ENCODE measurements around the gene DOLK. TPM values are rescaled to one million over a fixed set of nuclear protein-coding genes. Genes with fewer than 3 reads are reported as not detected.

Gene DOLK
- total RNA-seq, 1 experiment from 2014 or later: 23.2 TPM

- DNase-seq (ENCODE audit: low spot score): no peak
- intact Hi-C loops (cut with micrococcal nuclease; ENCODE audit: unreplicated experiment): loop anchor here (2.0 to 5.0 kb wide), 2 partner anchors 77 to 197 kb away; no protein-coding TSS in a partner anchor
- H3K27ac ChIP-seq (ENCODE audit: low read depth, low read length, poor library complexity, severe bottlenecking): no peak overlapping the region
- no TSS peak for BruUV-seq (replicated peaks)
- TF ChIP-seq EZH2 (IDR thresholded peaks at IDR 0.05; ENCODE audit: borderline replicate concordance, low read depth, low read length, poor library complexity, severe bottlenecking): no peak
- no peak for TF ChIP-seq CTCF (conservative IDR thresholded peaks at IDR 0.05; ENCODE audit: low read depth, low read length)
- no peaks in the 10 kb centered on the region for H3K36me3 ChIP-seq (ENCODE audit: insufficient read depth, low read length, poor library complexity, severe bottlenecking)
- no peaks in the 10 kb centered on the region for H3K27me3 ChIP-seq (replicated peaks; ENCODE audit: insufficient read depth, low read depth, low read length, poor library complexity)
- H3K4me3 ChIP-seq (ENCODE audit: low read depth, low read length, poor library complexity, severe bottlenecking): no peak overlapping the region
- no peaks in the 10 kb centered on the region for H3K4me1 ChIP-seq (ENCODE audit: insufficient read depth, low read length, poor library complexity, severe bottlenecking)
- H3K9me3 ChIP-seq (ENCODE audit: low read depth, low read length, poor library complexity, severe bottlenecking): no peaks in the 10 kb centered on the region
- ChIA-PET CTCF (interaction anchor here (0.7 kb wide), 1 partner anchor 228 kb away, joined by 4 read pairs; the partner anchor contains the start of gene PKN3), POLR2A (ENCODE audit: low non-redundant PET) (interaction anchor here (0.7 kb wide), 1 partner anchor 1004 kb away, joined by 9 read pairs; no protein-coding TSS in a partner anchor)
Measured at GRCh38 chr9:128929560-128929959, 17.8 kb downstream of the DOLK start.

GRCh38 chr9:128928624-128929023 is 18.8 kb downstream of the DOLK start:
- BruUV-seq (replicated peaks): no TSS peak
- ChIA-PET CTCF (interaction anchor here (0.6 to 1.1 kb wide), 3 partner anchors 50 to 68 kb away, joined by 3 to 8 read pairs (median 5); no protein-coding TSS in a partner anchor), POLR2A (ENCODE audit: low non-redundant PET) (interaction anchor here (0.7 kb wide), 1 partner anchor 93 kb away, joined by 3 read pairs; no protein-coding TSS in a partner anchor)
- Histone ChIP-seq H3K9me3 (ENCODE audit: low read depth, low read length, poor library complexity, severe bottlenecking) (no peaks in the 10 kb centered on the region), H3K4me1 (ENCODE audit: insufficient read depth, low read length, poor library complexity, severe bottlenecking) (no peaks in the 10 kb centered on the region), H3K27ac (ENCODE audit: low read depth, low read length, poor library complexity, severe bottlenecking) (no peak overlapping the region), H3K27me3 (replicated peaks; ENCODE audit: insufficient read depth, low read depth, low read length, poor library complexity) (no peaks in the 10 kb centered on the region), H3K4me3 (ENCODE audit: low read depth, low read length, poor library complexity, severe bottlenecking) (no peak overlapping the region), H3K36me3 (ENCODE audit: insufficient read depth, low read length, poor library complexity, severe bottlenecking) (no peaks in the 10 kb centered on the region)
- TF ChIP-seq EZH2 (IDR thresholded peaks at IDR 0.05; ENCODE audit: borderline replicate concordance, low read depth, low read length, poor library complexity, severe bottlenecking) (no peak), CTCF (conservative IDR thresholded peaks at IDR 0.05; ENCODE audit: low read depth, low read length) (no peak)
- no peak for DNase-seq (ENCODE audit: low spot score)
- intact Hi-C loops (cut with micrococcal nuclease; ENCODE audit: unreplicated experiment): loop anchor here (1.0 to 5.0 kb wide), 3 partner anchors 65 to 196 kb away; no protein-coding TSS in a partner anchor

GRCh38 chr9:128927731-128928411 is 19.5 kb downstream of the DOLK start:
- H3K27ac ChIP-seq (ENCODE audit: low read depth, low read length, poor library complexity, severe bottlenecking): no peak overlapping the region
- no TSS peak for BruUV-seq (replicated peaks)

More at GRCh38 chr9:128927731-128928411, 19.5 kb downstream of the DOLK start:
- peaks cover 2% of the 10 kb centered on the region for H3K4me1 ChIP-seq (ENCODE audit: insufficient read depth, low read length, poor library complexity, severe bottlenecking)
- no peaks in the 10 kb centered on the region for H3K36me3 ChIP-seq (ENCODE audit: insufficient read depth, low read length, poor library complexity, severe bottlenecking)
- no peak overlapping the region for H3K4me3 ChIP-seq (ENCODE audit: low read depth, low read length, poor library complexity, severe bottlenecking)
- POLR2A ChIA-PET (ENCODE audit: low non-redundant PET): interaction anchor here (0.7 kb wide), 1 partner anchor 94 kb away, joined by 4 read pairs; no protein-coding TSS in a partner anchor
- no peak for TF ChIP-seq EZH2 (IDR thresholded peaks at IDR 0.05; ENCODE audit: borderline replicate concordance, low read depth, low read length, poor library complexity, severe bottlenecking)
- peak; percentile 92 for TF ChIP-seq CTCF (conservative IDR thresholded peaks at IDR 0.05; ENCODE audit: low read depth, low read length)
- CTCF ChIA-PET: interaction anchor here (0.7 to 1.1 kb wide), 4 partner anchors 50 to 110 kb away, joined by 3 to 8 read pairs (median 4); partner anchors contain the start of gene ENDOG
- no peaks in the 10 kb centered on the region for H3K27me3 ChIP-seq (replicated peaks; ENCODE audit: insufficient read depth, low read depth, low read length, poor library complexity)
- no peaks in the 10 kb centered on the region for H3K9me3 ChIP-seq (ENCODE audit: low read depth, low read length, poor library complexity, severe bottlenecking)
- DNase-seq (ENCODE audit: low spot score): peak; percentile 66
- intact Hi-C loops (cut with micrococcal nuclease; ENCODE audit: unreplicated experiment): loop anchor here (1.0 to 5.0 kb wide), 3 partner anchors 65 to 196 kb away; no protein-coding TSS in a partner anchor
